Calu3 (cell line): ENCODE measurements around the gene PAX6. TPM values are rescaled to one million over a fixed set of nuclear protein-coding genes. Genes with fewer than 3 reads are reported as not detected.
"Not testable (repeated sequence)": the region's sequence is repeated elsewhere in the genome, so short reads cannot be mapped to it uniquely, and the experiment has no call there.

ENCODE experiments used
- BruUV-seq: library from RNA; stranded (reverse); fragments of 400-500 nt; replicated peaks from 2 replicates; lab custom pipeline; 2021; lab: Mats Ljungman, UMichigan
- CTCF ChIA-PET: fragments of 300-600 bp; sonication (Branson Sonifier 250); formaldehyde crosslinking; loops from one replicate; lab custom pipeline; 2022; ENCODE audit warnings: antibody characterized with exemption; lab: Charles Lee
- DNase-seq: peaks from one replicate; pipeline ENCODE4 v3.0.0; 2022
- H3K27ac Mint-ChIP-seq: one replicate; pipeline ENCODE4 v1.8.0; 2022; ENCODE audit warnings: mixed read lengths; ENCODE audit not compliant: unreplicated experiment
- H3K27me3 Mint-ChIP-seq: one replicate; pipeline ENCODE4 v1.8.0; 2022; ENCODE audit warnings: mixed read lengths; ENCODE audit not compliant: unreplicated experiment
- H3K36me3 Mint-ChIP-seq: one replicate; pipeline ENCODE4 v1.8.0; 2022; ENCODE audit warnings: mild to moderate bottlenecking, moderate library complexity, mixed read lengths; ENCODE audit not compliant: insufficient read depth, unreplicated experiment
- H3K4me1 Mint-ChIP-seq: one replicate; pipeline ENCODE4 v1.8.0; 2022; ENCODE audit warnings: mild to moderate bottlenecking, low read depth, mixed read lengths; ENCODE audit not compliant: unreplicated experiment
- H3K4me3 Mint-ChIP-seq: one replicate; pipeline ENCODE4 v1.8.0; 2022; ENCODE audit warnings: mild to moderate bottlenecking, low read depth, moderate library complexity, mixed read lengths; ENCODE audit not compliant: unreplicated experiment
- H3K9me3 Mint-ChIP-seq: one replicate; pipeline ENCODE4 v1.8.0; 2022; ENCODE audit warnings: low read depth, mixed read lengths; ENCODE audit not compliant: unreplicated experiment
- CTCF ChIP-seq: fragments of 200-600 bp; IDR thresholded peaks from one replicate; pipeline ENCODE4 v1.8.0; 2022; ENCODE audit warnings: antibody characterized with exemption; ENCODE audit not compliant: unreplicated experiment
- intact Hi-C: fragments of 100-400 bp; cut with micrococcal nuclease; formaldehyde crosslinking; loops from one replicate; pipeline ENCODE4 v1.10.0; 2022; ENCODE audit not compliant: unreplicated experiment
- total RNA-seq: library from RNA; stranded (reverse); gene quantifications from 2 replicates; pipeline ENCODE4 v1.2.3, GENCODE V29; 2022

The PAX6 gene
- total RNA-seq, 1 experiment from 2014 or later = 0.87 TPM

- no peaks in the 10 kb centered on the region for H3K9me3 Mint-ChIP-seq
- H3K36me3 Mint-ChIP-seq = no peaks in the 10 kb centered on the region
- H3K27me3 Mint-ChIP-seq = no peaks in the 10 kb centered on the region
- H3K4me3 Mint-ChIP-seq = no peak overlapping the region
- DNase-seq = no peak
- intact Hi-C loops = no loop called here
- TF ChIP-seq CTCF = no peak
- CTCF ChIA-PET = no interaction called here
- H3K27ac Mint-ChIP-seq = no peak overlapping the region
- H3K4me1 Mint-ChIP-seq = no peaks in the 10 kb centered on the region
- no TSS peak for BruUV-seq
These were observed 49.5 kb downstream of the PAX6 start for GRCh38 chr11:31761636-31762035.

- Mint-ChIP-seq H3K36me3 (no peaks in the 10 kb centered on the region), H3K4me1 (no peaks in the 10 kb centered on the region), H3K27ac (no peak overlapping the region), H3K9me3 (no peaks in the 10 kb centered on the region), H3K4me3 (no peak overlapping the region), H3K27me3 (no peaks in the 10 kb centered on the region)
- CTCF ChIA-PET = interaction anchor here (0.6 to 1.0 kb wide), 2 partner anchors 14 to 19 kb away, joined by 4 to 5 read pairs; no protein-coding TSS in a partner anchor
- no TSS peak for BruUV-seq
- no peak for DNase-seq
- no peak for TF ChIP-seq CTCF
- intact Hi-C loops = no loop called here
These were observed 53.8 kb downstream of the PAX6 start for GRCh38 chr11:31757260-31757835.

GRCh38 chr11:31747581-31747980, 63.5 kb downstream of the PAX6 start:
- Mint-ChIP-seq H3K27me3 (no peaks in the 10 kb centered on the region), H3K4me3 (no peak overlapping the region), H3K36me3 (no peaks in the 10 kb centered on the region), H3K27ac (no peak overlapping the region), H3K9me3 (peaks cover 5% of the 10 kb centered on the region), H3K4me1 (no peaks in the 10 kb centered on the region)
- no TSS peak for BruUV-seq
- no peak for TF ChIP-seq CTCF
- DNase-seq = no peak
- CTCF ChIA-PET = no interaction called here
- intact Hi-C loops = no loop called here

DNA sequence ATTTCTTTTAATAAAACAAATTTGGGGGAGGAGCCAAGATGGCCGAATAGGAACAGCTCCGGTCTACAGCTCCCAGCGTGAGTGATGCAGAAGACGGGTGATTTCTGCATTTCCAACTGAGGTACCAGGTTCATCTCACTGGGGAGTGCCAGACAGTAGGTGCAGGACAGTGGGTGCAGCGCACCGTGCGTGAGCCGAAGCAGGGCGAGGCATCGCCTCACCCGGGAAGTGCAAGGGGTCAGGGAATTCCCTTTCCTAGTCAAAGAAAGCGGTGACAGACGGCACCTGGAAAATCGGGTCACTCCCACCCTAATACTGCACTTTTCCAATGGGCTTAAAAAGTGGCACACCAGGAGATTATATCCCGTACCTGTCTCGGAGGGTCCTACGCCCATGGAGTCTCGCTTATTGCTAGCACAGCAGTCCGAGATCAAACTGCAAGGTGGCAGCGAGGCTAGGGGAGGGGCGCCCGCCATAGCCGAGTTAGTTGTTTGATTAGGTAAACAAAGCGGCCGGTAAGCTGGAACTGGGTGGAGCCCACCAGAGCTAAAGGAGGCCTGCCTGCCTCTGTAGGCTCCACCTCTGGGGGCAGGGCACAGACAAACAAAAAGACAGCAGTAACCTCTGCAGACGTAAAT, 70.3 kb downstream of the PAX6 start:
- H3K27ac Mint-ChIP-seq, H3K27me3 Mint-ChIP-seq, H3K36me3 Mint-ChIP-seq, H3K4me3 Mint-ChIP-seq, DNase-seq, intact Hi-C loops, H3K4me1 Mint-ChIP-seq, BruUV-seq, H3K9me3 Mint-ChIP-seq, CTCF ChIA-PET: not testable (repeated sequence)

DNA sequence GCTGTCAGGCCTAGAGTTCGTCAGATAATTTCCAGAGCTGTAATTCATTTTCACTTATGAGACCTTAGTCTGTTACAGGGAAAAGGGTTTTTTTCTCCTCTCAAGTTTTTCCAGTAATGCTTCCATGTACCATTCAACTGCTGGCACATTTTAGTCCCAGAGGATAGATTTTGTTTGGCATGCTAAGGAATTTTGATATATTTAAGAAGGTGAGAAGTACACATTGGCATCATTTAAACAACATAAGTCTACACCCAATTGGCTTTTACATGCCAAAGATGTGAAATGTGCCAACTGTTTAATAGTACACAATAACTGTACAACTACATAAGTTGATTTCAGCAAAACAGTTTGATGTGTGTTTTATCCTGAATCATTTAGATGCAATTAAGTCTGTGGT, 71.0 kb downstream of the PAX6 start:
- H3K9me3 Mint-ChIP-seq = peaks cover 8% of the 10 kb centered on the region

More for the DNA sequence above, 71.0 kb downstream of the PAX6 start:
- BruUV-seq = no TSS peak
- no peaks in the 10 kb centered on the region for H3K4me1 Mint-ChIP-seq
- TF ChIP-seq CTCF = no peak
- H3K27ac Mint-ChIP-seq = no peak overlapping the region
- DNase-seq = no peak
- CTCF ChIA-PET = no interaction called here
- no peaks in the 10 kb centered on the region for H3K27me3 Mint-ChIP-seq
- intact Hi-C loops = no loop called here
- H3K36me3 Mint-ChIP-seq = no peaks in the 10 kb centered on the region
- no peak overlapping the region for H3K4me3 Mint-ChIP-seq
